GM10248 (cell line): ENCODE measurements around the gene RCBTB1.

Experiments
- CTCF ChIA-PET: fragments of 300-600 bp; sonication (Branson Sonifier 250); formaldehyde crosslinking; extraction: SDS; loops from one replicate; lab custom pipeline; 2021; ENCODE audit warnings: antibody characterized with exemption; lab: Yijun Ruan, JAX
- POLR2A ChIA-PET: fragments of 350-650 bp; sonication (Branson Sonifier 250); formaldehyde crosslinking; extraction: SDS; loops from one replicate; lab custom pipeline; 2020; ENCODE audit warnings: antibody characterized with exemption; lab: Yijun Ruan, JAX
- DNase-seq: peaks from one replicate; pipeline ENCODE4 v3.0.0; 2012; ENCODE audit errors: extremely low spot score
- CTCF ChIP-seq: IDR thresholded peaks from 2 replicates; pipeline ENCODE4 v1.5.1; 2012; ENCODE audit warnings: mild to moderate bottlenecking, low read depth; ENCODE audit errors: extremely low read depth, missing control alignments, control extremely low read depth

Gene RCBTB1

GRCh38 chr13:49585220-49586157 is at the start of gene RCBTB1:
Gene RCBTB1 (minus strand): TSS chr13:49585558. CDS start chr13:49567279, 18,279 bp downstream.
- CTCF ChIA-PET: interaction anchor here (1.0 to 4.1 kb wide), 6 partner anchors 9 to 142 kb away, joined by 3 to 17 read pairs (median 4); partner anchors contain the start of gene CAB39L
- peak; percentile 95 for DNase-seq
- POLR2A ChIA-PET: no interaction called here
- TF ChIP-seq CTCF: no peak

- no peak for DNase-seq
- CTCF ChIA-PET: no interaction called here
- TF ChIP-seq CTCF: no peak
- POLR2A ChIA-PET: no interaction called here
These were observed 48.4 kb upstream of the RCBTB1 start for GRCh38 chr13:49633710-49634109.

- POLR2A ChIA-PET: no interaction called here
- no peak for TF ChIP-seq CTCF
- CTCF ChIA-PET: no interaction called here
- no peak for DNase-seq
These were observed 46.8 kb upstream of the RCBTB1 start for GRCh38 chr13:49632156-49632555.

- CTCF ChIA-PET: interaction anchor here (0.7 kb wide), 1 partner anchor 10 kb away, joined by 4 read pairs; no protein-coding TSS in a partner anchor
- no peak for DNase-seq
- POLR2A ChIA-PET: no interaction called here
- no peak for TF ChIP-seq CTCF
These were observed 45.2 kb upstream of the RCBTB1 start for GRCh38 chr13:49630580-49630979.

- ChIA-PET POLR2A (interaction anchor here (0.7 kb wide), 1 partner anchor 186 kb away, joined by 3 read pairs; the partner anchor contains the start of genes CAB39L and SETDB2), CTCF (interaction anchor here (2.3 kb wide), 1 partner anchor 18 kb away, joined by 9 read pairs; no protein-coding TSS in a partner anchor)
- DNase-seq: no peak
- no peak for TF ChIP-seq CTCF
These were observed 44.6 kb upstream of the RCBTB1 start for GRCh38 chr13:49629947-49630346.

GRCh38 chr13:49629196-49629938 is 44.0 kb upstream of the RCBTB1 start:
- DNase-seq: no peak
- TF ChIP-seq CTCF: no peak
- ChIA-PET POLR2A (interaction anchor here (0.7 kb wide), 1 partner anchor 185 kb away, joined by 3 read pairs; the partner anchor contains the start of genes CAB39L and SETDB2), CTCF (interaction anchor here (1.1 to 2.3 kb wide), 3 partner anchors 9 to 17 kb away, joined by 4 to 9 read pairs (median 5); no protein-coding TSS in a partner anchor)
